Measurements from ENCODE around the gene SCYL1. TPM values are rescaled to one million over a fixed set of nuclear protein-coding genes. Genes with fewer than 3 reads are reported as not detected.

Gene SCYL1
- total and polyA plus RNA-seq, 2 experiments from 2014 or later: 52.7 to 66.1 TPM

DNA sequence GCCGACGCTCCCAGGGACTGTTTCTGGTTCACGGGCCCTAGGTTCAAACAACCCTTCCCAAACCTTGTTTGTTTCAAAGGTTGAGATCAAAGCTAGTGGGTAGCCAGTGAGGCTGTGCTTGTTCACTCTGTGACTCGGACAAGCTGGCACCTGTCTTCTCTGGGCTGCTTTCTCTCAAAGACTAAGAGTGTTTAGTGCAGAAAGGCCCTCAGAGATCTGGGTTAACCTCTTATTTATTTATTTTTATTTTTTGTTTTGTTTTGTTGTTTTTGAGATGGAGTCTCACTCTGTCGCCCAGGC is 39.0 kb upstream of the SCYL1 start:
- DNase-seq (ENCODE audit: low spot score) (peak; percentile 13), ATAC-seq (no peak)
- Histone ChIP-seq H3K4me1 (ENCODE audit: insufficient read depth) (peaks cover 53% of the 10 kb centered on the region), H3K4me3 (peak overlapping the region; percentile 5; the same call in 1 of the 2 replicates), H2AFZ (no peak overlapping the region), H3K36me3 (ENCODE audit: insufficient read depth) (no peaks in the 10 kb centered on the region), H3K9me2 (ENCODE audit: insufficient read depth) (no peaks in the 10 kb centered on the region), H3K27me3 (ENCODE audit: insufficient read depth) (no peaks in the 10 kb centered on the region), H3K27ac (ENCODE audit: low read depth) (peak overlapping the region; percentile 94), H3K79me2 (replicated peaks; ENCODE audit: insufficient read depth) (no peaks in the 10 kb centered on the region), H3F3A (replicated peaks; ENCODE audit: low read depth) (peaks cover 19% of the 10 kb centered on the region), H4K20me1 (replicated peaks; ENCODE audit: insufficient read depth) (no peaks in the 10 kb centered on the region), H3K4me2 (peak overlapping the region; percentile 25)
- Mint-ChIP-seq H3K9me3 (no peaks in the 10 kb centered on the region; the same call in 2 of the 3 replicates), H3K27ac (no peak overlapping the region), H3K4me1 (peaks cover 62% of the 10 kb centered on the region), H3K4me3 (no peak overlapping the region; the same call in 2 of the 3 replicates), H3K36me3 (ENCODE audit: low read depth) (no peaks in the 10 kb centered on the region), H3K27me3 (ENCODE audit: insufficient read depth, low read depth, poor library complexity) (peaks cover 19% of the 10 kb centered on the region)
- no peak for TF ChIP-seq EZH2 (IDR thresholded peaks at IDR 0.05; ENCODE audit: low read depth, unreplicated experiment)
- TF ChIP-seq, protein P1, sequence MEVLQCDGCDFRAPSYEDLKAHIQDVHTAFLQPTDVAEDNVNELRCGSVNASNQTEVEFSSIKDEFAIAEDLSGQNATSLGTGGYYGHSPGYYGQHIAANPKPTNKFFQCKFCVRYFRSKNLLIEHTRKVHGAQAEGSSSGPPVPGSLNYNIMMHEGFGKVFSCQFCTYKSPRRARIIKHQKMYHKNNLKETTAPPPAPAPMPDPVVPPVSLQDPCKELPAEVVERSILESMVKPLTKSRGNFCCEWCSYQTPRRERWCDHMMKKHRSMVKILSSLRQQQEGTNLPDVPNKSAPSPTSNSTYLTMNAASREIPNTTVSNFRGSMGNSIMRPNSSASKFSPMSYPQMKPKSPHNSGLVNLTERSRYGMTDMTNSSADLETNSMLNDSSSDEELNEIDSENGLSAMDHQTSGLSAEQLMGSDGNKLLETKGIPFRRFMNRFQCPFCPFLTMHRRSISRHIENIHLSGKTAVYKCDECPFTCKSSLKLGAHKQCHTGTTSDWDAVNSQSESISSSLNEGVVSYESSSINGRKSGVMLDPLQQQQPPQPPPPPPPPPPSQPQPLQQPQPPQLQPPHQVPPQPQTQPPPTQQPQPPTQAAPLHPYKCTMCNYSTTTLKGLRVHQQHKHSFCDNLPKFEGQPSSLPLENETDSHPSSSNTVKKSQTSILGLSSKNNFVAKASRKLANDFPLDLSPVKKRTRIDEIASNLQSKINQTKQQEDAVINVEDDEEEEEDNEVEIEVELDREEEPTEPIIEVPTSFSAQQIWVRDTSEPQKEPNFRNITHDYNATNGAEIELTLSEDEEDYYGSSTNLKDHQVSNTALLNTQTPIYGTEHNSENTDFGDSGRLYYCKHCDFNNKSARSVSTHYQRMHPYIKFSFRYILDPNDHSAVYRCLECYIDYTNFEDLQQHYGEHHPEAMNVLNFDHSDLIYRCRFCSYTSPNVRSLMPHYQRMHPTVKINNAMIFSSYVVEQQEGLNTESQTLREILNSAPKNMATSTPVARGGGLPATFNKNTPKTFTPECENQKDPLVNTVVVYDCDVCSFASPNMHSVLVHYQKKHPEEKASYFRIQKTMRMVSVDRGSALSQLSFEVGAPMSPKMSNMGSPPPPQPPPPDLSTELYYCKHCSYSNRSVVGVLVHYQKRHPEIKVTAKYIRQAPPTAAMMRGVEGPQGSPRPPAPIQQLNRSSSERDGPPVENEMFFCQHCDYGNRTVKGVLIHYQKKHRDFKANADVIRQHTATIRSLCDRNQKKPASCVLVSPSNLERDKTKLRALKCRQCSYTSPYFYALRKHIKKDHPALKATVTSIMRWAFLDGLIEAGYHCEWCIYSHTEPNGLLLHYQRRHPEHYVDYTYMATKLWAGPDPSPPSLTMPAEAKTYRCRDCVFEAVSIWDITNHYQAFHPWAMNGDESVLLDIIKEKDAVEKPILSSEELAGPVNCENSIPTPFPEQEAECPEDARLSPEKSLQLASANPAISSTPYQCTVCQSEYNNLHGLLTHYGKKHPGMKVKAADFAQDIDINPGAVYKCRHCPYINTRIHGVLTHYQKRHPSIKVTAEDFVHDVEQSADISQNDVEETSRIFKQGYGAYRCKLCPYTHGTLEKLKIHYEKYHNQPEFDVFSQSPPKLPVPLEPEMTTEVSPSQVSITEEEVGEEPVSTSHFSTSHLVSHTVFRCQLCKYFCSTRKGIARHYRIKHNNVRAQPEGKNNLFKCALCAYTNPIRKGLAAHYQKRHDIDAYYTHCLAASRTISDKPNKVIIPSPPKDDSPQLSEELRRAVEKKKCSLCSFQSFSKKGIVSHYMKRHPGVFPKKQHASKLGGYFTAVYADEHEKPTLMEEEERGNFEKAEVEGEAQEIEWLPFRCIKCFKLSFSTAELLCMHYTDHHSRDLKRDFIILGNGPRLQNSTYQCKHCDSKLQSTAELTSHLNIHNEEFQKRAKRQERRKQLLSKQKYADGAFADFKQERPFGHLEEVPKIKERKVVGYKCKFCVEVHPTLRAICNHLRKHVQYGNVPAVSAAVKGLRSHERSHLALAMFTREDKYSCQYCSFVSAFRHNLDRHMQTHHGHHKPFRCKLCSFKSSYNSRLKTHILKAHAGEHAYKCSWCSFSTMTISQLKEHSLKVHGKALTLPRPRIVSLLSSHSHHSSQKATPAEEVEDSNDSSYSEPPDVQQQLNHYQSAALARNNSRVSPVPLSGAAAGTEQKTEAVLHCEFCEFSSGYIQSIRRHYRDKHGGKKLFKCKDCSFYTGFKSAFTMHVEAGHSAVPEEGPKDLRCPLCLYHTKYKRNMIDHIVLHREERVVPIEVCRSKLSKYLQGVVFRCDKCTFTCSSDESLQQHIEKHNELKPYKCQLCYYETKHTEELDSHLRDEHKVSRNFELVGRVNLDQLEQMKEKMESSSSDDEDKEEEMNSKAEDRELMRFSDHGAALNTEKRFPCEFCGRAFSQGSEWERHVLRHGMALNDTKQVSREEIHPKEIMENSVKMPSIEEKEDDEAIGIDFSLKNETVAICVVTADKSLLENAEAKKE (CRISPR knock-in tag; IDR thresholded peaks at IDR 0.05): no peak
- TF ChIP-seq ZNF331 (CRISPR knock-in tag; IDR thresholded peaks at IDR 0.05; ENCODE audit: low read depth): no peak
- no peak for TF ChIP-seq EZH2phosphoT487 (IDR thresholded peaks at IDR 0.05; ENCODE audit: unreplicated experiment)
- no peak for TF ChIP-seq NANOG (IDR thresholded peaks at IDR 0.05; ENCODE audit: borderline replicate concordance)
- no peak for TF ChIP-seq STAT1 (IDR thresholded peaks at IDR 0.05; ENCODE audit: unreplicated experiment)
- TF ChIP-seq ETS1 (IDR thresholded peaks at IDR 0.05): no peak
- TF ChIP-seq, protein P2, sequence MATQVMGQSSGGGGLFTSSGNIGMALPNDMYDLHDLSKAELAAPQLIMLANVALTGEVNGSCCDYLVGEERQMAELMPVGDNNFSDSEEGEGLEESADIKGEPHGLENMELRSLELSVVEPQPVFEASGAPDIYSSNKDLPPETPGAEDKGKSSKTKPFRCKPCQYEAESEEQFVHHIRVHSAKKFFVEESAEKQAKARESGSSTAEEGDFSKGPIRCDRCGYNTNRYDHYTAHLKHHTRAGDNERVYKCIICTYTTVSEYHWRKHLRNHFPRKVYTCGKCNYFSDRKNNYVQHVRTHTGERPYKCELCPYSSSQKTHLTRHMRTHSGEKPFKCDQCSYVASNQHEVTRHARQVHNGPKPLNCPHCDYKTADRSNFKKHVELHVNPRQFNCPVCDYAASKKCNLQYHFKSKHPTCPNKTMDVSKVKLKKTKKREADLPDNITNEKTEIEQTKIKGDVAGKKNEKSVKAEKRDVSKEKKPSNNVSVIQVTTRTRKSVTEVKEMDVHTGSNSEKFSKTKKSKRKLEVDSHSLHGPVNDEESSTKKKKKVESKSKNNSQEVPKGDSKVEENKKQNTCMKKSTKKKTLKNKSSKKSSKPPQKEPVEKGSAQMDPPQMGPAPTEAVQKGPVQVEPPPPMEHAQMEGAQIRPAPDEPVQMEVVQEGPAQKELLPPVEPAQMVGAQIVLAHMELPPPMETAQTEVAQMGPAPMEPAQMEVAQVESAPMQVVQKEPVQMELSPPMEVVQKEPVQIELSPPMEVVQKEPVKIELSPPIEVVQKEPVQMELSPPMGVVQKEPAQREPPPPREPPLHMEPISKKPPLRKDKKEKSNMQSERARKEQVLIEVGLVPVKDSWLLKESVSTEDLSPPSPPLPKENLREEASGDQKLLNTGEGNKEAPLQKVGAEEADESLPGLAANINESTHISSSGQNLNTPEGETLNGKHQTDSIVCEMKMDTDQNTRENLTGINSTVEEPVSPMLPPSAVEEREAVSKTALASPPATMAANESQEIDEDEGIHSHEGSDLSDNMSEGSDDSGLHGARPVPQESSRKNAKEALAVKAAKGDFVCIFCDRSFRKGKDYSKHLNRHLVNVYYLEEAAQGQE (IDR thresholded peaks at IDR 0.05; ENCODE audit: unreplicated experiment): no peak
- TF ChIP-seq CREB1 (CRISPR knock-in tag; IDR thresholded peaks at IDR 0.05; ENCODE audit: low read depth): no peak
- no peak for TF ChIP-seq ZNF114 (CRISPR knock-in tag; IDR thresholded peaks at IDR 0.05)
- TF ChIP-seq JUNB (IDR thresholded peaks at IDR 0.05; ENCODE audit: unreplicated experiment): no peak
- TF ChIP-seq POLR2AphosphoS5 (IDR thresholded peaks at IDR 0.05; ENCODE audit: low read depth): no peak
- TF ChIP-seq, protein P3, sequence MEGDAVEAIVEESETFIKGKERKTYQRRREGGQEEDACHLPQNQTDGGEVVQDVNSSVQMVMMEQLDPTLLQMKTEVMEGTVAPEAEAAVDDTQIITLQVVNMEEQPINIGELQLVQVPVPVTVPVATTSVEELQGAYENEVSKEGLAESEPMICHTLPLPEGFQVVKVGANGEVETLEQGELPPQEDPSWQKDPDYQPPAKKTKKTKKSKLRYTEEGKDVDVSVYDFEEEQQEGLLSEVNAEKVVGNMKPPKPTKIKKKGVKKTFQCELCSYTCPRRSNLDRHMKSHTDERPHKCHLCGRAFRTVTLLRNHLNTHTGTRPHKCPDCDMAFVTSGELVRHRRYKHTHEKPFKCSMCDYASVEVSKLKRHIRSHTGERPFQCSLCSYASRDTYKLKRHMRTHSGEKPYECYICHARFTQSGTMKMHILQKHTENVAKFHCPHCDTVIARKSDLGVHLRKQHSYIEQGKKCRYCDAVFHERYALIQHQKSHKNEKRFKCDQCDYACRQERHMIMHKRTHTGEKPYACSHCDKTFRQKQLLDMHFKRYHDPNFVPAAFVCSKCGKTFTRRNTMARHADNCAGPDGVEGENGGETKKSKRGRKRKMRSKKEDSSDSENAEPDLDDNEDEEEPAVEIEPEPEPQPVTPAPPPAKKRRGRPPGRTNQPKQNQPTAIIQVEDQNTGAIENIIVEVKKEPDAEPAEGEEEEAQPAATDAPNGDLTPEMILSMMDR (conservative IDR thresholded peaks at IDR 0.05; ENCODE audit: low read depth in 2 of 2): no peak
